Glomerular endothelial cell (primary cell): ENCODE measurements around the gene C1orf21. TPM values are rescaled to one million over a fixed set of nuclear protein-coding genes. Genes with fewer than 3 reads are reported as not detected.

ENCODE experiments used
- DNase-seq: peaks from one replicate; pipeline ENCODE4 v3.0.0-alpha.2; 2011; ENCODE audit warnings: low read depth, low spot score; ENCODE audit errors: extremely low read depth
- total RNA-seq: library from RNA; depleted of rRNA; stranded (reverse); fragments of >200 nt; gene quantifications from 2 replicates; pipeline ENCODE4 v1.2.3, GENCODE V29; 2015

C1orf21 gene
- total RNA-seq, 1 donor from 2014 or later, result 28.1 TPM

DNA sequence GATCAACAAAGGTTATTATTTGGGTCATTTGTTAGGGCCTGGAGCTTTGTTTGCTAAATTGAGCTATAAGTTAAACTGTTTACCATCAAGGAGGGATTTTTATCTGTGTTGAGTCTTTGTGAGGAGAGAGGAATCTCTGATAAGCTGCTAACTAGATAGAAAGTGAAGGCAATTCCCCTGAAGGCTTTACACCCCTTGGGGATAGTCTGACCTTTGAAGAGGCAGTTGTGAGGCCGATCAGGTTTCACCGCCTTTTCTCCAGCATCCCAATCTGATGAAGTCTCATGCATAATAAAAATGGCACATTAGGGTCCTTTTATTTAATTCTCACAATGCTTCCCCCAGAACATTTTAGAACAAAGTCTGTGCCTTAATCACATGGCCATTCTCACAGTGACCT, 21.8 kb downstream of the C1orf21 start:
- DNase-seq, result no peak

GRCh38 chr1:184409011-184409410, 22.2 kb downstream of the C1orf21 start:
- DNase-seq, result no peak

DNA sequence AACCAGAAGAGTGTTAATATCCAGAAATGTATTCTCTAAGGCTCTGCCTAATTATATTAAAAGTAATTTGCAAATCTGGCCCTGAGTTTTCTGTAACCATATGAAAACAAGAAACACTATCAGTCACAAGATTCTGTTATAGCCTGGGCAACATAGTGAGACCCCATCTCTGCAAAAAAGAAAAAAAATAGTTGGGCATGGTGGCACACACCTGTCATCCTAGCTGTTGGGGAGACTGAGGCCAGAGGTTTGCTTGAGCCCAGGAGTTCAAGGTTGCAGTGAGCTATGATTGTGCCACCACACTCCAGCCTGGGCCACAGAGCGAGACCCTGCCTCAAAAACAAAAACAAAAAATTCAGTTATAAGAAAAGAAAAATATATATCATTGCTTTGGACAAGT, 25.6 kb downstream of the C1orf21 start:
- no peak for DNase-seq

GRCh38 chr1:184416481-184416880, 29.7 kb downstream of the C1orf21 start:
- DNase-seq, result no peak

GRCh38 chr1:184416946-184417345, 30.1 kb downstream of the C1orf21 start:
- DNase-seq, result no peak

DNA sequence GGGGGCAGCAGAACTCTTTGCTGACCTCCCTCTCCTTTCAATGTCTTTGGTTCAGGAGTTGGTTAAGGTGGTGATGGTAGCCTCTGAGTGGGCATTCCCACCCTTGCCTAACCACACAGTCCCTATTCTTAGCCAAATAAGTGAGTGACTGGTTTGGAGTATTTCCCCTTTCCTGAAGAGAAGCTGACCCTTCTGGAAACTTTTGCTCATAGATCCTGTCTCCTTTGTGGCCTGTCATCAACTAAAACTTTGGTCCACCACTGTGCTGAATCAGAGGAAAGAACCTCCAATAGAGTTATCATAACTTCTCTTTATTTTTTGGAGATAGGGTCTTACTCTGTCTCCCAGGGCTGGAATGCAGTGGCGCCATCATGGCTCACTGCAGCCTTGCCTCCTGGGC, 31.1 kb downstream of the C1orf21 start:
- no peak for DNase-seq

DNA sequence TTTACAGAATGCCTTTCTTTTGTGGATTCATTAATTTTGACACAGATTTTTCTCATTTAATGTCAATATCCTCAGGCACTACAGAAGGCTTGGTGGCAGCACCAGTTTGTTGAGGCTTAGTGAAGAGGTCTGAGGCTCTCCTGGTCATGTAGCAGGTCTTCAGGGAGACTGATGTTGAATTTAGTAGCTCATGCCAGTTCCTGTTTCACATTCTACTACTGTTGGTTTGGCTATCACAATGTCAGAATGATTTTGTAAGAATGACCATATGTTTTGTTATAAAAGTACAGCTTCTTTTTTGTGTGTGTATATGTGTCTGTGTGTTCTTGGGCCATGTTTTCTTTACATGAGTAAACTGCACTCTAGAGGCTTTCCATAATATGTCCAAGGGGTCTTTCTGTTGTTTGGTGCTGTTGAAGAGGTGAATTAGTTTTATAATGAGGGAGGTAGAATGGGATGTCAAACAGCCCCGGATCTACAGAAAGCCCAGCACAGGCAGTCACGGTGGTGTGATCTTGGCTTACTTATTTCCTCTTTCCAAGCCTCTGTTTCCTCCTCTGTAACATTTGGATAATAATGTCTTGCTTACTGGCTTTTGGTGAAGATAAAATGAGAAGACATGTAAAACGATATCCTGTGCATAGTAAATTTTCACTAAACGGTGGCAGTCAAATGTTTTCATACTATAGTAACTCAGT, 32.0 kb downstream of the C1orf21 start:
- DNase-seq, result no peak

DNA sequence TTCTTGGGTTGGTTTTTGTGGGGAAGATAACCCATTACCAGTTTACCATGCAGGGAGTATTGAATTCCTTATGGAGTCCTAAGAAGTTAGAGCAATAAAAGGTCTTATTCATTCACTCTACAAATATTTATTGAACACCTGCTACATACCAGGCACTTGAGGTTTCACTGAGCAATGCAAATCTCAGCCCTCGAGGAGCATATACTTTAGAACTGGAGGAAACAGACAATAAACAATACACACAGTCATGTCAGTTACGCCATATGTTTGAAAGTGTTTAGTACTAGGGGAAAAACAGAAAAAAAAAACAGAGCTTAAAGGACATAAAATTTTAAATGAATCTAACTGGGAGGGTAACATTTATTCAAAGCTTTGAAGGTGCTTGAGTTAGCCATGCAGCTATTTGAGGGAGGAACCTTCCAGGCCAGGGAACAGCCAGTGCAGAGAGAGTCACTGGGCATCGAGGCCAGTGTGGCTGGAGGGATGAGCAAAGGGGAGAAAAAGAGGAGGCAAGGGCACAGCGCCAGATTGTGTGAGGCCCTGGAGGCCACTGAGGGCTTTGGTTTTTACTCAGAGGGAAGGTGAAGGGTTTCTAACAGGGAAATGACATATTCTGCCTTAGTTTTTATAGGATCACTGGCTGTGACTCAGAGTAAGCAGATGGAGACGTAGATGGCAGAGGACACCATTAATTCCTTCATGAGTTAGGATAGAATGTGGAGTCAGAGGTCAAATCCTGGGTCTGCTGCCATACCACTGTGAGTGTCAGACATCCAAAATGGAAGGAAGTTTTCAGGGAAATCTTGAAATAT, 32.7 kb downstream of the C1orf21 start:
- no peak for DNase-seq

- no peak for DNase-seq
Observed at GRCh38 chr1:184422490-184423233, 35.8 kb downstream of the C1orf21 start.

- no peak for DNase-seq
Observed at GRCh38 chr1:184423649-184424048, 36.8 kb downstream of the C1orf21 start.

DNA sequence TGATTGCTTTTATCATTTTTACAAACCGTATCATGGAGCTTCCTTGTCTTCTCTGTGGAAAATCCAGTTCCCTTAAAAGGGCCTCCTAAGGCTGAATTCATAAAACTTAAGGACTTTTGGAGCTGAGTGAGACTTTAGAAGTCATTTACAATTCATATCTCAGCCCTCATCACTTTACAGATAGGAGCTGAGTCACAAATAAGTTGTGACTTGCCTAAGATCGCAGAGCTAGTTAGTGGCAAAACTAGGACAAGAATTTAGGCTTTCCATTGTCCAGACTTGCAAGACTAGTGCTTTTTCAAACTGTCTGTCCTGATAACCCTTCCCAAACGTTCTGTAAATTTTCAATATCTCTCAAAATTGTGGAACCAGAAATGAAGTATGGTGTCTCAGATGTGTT, 37.3 kb downstream of the C1orf21 start:
- DNase-seq, result no peak

GRCh38 chr1:184424945-184425344, 38.1 kb downstream of the C1orf21 start:
- no peak for DNase-seq

- DNase-seq, result no peak
Observed at GRCh38 chr1:184425449-184426277, 38.8 kb downstream of the C1orf21 start.

- no peak for DNase-seq
Observed at GRCh38 chr1:184426278-184426674, 39.4 kb downstream of the C1orf21 start.

GRCh38 chr1:184427722-184428121, 40.9 kb downstream of the C1orf21 start:
- no peak for DNase-seq

DNA sequence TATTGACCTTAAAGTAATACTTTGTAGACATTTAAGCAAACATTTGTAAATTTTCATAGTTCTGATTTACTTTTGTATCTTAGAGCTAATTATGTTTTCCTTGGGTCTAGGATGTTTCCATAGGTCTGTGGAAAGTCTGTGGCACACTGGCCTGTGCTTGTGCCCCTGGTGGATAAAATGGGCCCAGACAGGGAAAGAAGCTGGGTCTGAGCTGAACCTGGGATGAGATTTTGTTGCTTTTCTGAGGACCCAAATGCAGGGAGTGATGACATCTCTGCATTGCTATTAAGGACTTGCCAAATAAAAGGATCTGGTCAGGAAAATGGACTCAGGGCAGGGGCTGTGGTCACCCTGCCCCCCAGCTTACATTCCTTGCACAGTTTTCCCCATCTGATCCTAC, 41.8 kb downstream of the C1orf21 start:
- DNase-seq, result no peak

DNA sequence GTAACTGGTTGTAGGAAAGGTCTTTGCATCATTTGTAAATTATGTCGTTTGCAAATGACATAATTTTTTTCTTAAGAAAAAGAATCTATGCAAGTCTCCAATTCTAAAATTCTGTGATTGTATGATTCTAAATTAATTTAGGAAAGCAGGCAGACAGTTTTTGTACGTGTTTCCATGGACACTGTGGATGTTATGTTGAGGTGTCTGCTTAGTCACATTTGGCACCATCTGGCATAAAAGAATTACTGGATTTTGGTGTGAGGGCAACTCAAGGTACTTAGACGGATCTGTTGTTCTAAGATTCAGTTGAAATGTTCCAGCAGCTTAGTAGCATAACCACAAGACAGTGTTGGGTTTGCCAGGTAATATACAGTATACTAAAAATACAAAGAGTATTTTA, 42.5 kb downstream of the C1orf21 start:
- DNase-seq, result no peak

DNA sequence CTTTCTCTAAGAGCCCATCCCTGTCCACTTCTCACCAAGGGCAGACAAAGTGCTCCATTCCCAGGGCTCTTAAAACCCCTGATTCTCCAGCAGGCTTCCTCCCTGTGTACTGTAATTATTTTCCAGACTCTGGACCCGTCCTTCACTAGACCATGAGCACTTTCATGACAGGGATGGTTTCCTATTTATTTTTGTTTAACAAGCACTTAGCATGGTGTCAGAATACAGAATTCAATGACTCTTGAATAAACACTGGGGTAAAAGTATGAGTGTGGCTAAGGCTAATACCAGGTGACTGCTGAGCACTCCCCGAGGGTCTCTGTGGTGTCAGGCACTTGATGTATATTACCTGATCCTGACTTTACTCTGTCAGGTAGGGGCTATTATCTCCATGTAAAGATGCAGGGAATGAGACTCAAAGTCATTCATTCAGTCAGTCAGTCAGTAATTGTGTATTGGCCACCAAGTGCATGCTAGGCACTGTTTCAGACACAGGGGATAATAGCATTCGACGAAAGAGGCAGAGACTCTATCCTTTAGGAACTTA, 47.2 kb downstream of the C1orf21 start:
- no peak for DNase-seq

DNA sequence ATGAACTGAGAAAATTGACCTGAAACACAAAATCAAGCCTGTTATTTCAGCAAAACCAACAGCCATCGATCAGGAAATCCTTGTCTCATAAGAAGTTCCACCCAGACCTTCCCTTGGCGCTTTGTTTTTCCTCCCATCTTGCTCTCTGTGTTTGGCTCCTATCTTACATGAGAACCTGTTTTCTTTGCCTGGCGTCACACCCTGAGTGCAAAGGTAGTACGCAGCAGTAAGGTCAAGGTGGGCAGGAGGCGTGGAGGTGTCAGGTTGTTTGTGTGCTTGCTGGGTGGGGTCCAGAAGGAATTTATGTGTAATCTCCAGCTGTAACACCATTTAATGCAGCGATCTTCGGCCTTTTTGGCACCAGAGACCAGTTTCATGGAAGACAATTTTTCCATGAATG, 50.5 kb downstream of the C1orf21 start:
- DNase-seq, result no peak

GRCh38 chr1:184438363-184438762, 51.5 kb downstream of the C1orf21 start:
- DNase-seq, result no peak
